H4 (cell line): ENCODE measurements around the gene PDSS2. TPM values are rescaled to one million over a fixed set of nuclear protein-coding genes. Genes with fewer than 3 reads are reported as not detected.
"Not testable (repeated sequence)": the region's sequence is repeated elsewhere in the genome, so short reads cannot be mapped to it uniquely, and the experiment has no call there.

ENCODE experiments used
- DNase-seq: peaks from one replicate; pipeline ENCODE4 v3.0.0-alpha.2; 2015; ENCODE audit warnings: low spot score
- total RNA-seq: library from RNA; depleted of rRNA; stranded (reverse); fragments of >200 nt; shearing (Covaris generic); gene quantifications from 2 replicates; pipeline ENCODE4 v1.2.3, GENCODE V29; 2014; rRNA removed

The PDSS2 gene
- total RNA-seq, 1 experiment from 2014 or later: 11.1 TPM

- DNase-seq: no peak
Observed at GRCh38 chr6:107118976-107119375, 340.4 kb downstream of the PDSS2 start.

- not testable (repeated sequence) for DNase-seq
Observed at GRCh38 chr6:107118540-107118939, 340.8 kb downstream of the PDSS2 start.

GRCh38 chr6:107116931-107117330 lies 342.4 kb downstream of the PDSS2 start:
- no peak for DNase-seq

GRCh38 chr6:107116328-107116892 lies 343.0 kb downstream of the PDSS2 start:
- no peak for DNase-seq

- DNase-seq: no peak
Observed at GRCh38 chr6:107115695-107116327, 343.6 kb downstream of the PDSS2 start.

- no peak for DNase-seq
Observed at GRCh38 chr6:107114926-107115694, 344.3 kb downstream of the PDSS2 start, which contains the start of gene BEND3. TSS of gene BEND3 (minus strand) at chr6:107115515. CDS start at chr6:107099285, 16,230 bp downstream.

GRCh38 chr6:107114213-107114925 lies 345.0 kb downstream of the PDSS2 start:
- peak; percentile 30 for DNase-seq

GRCh38 chr6:107110200-107110599 lies 349.2 kb downstream of the PDSS2 start:
- DNase-seq: peak; percentile 39

- DNase-seq: no peak
Observed at GRCh38 chr6:107108201-107108890, 351.0 kb downstream of the PDSS2 start.

GRCh38 chr6:107107791-107108190 lies 351.6 kb downstream of the PDSS2 start:
- DNase-seq: no peak

- no peak for DNase-seq
Observed at GRCh38 chr6:107106165-107106564, 353.2 kb downstream of the PDSS2 start.

- no peak for DNase-seq
Observed at GRCh38 chr6:107105511-107106116, 353.8 kb downstream of the PDSS2 start.

- DNase-seq: no peak
Observed at GRCh38 chr6:107103082-107103481, 356.3 kb downstream of the PDSS2 start.

Other genes starting within 250 kb of the PDSS2 start
- gene SOBP, start 30.6 kb upstream of the PDSS2 start, total RNA-seq: 1.5 and 2.9 TPM in 2 replicates